SH-SY5Y (cell line): ENCODE measurements around the gene PRPH.

Experiments
- GATA2 ChIP-seq: IDR thresholded peaks from 2 replicates; pipeline ENCODE4 v1.6.1; 2011; ENCODE audit warnings: mild to moderate bottlenecking, low read depth, low read length
- GATA3 ChIP-seq: IDR thresholded peaks from 2 replicates; pipeline ENCODE4 v1.6.1; 2011; ENCODE audit warnings: low read depth, mild to moderate bottlenecking, low read length, moderate library complexity

GRCh38 chr12:49276304-49277290 lies 18.4 kb upstream of the PRPH start:
- TF ChIP-seq GATA2 (no peak), GATA3 (no peak)
